Measurements from ENCODE around the gene PLXNB3. TPM values are rescaled to one million over a fixed set of nuclear protein-coding genes. Genes with fewer than 3 reads are reported as not detected.
"Not testable (repeated sequence)": the region's sequence is repeated elsewhere in the genome, so short reads cannot be mapped to it uniquely, and the experiment has no call there.

The PLXNB3 gene
- total RNA-seq, 1 donor from 2014 or later = 10.3 TPM

- no peak for DNase-seq (ENCODE audit: low read depth)
Observed at GRCh38 chrX:153814591-153815315, 50.7 kb downstream of the PLXNB3 start.

- DNase-seq (ENCODE audit: low read depth) = no peak
Observed at GRCh38 chrX:153816831-153817690, 53.0 kb downstream of the PLXNB3 start.

DNA sequence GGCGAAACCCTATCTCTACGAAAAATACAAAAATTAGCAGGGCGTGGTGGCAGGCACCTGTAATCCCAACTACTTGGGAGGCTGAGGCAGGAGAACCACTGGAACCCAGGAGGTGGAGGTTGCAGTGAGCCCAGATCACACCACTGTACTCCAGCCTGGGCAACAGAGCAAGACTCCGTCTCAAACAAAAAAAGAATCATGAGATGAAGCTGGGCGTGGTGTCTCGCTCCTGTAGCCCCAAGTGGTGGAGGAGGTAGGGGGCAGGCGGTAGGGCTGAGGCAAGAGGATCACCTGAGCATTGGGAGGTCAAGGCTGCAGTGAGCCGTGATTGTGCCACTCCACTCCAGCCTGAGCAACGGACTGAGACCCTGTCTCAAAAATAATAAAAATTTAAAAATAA lies 54.0 kb downstream of the PLXNB3 start:
- DNase-seq (ENCODE audit: low read depth) = not testable (repeated sequence)

GRCh38 chrX:153818571-153819383 lies 54.7 kb downstream of the PLXNB3 start:
- DNase-seq (ENCODE audit: low read depth) = no peak

- DNase-seq (ENCODE audit: low read depth) = no peak
Observed at GRCh38 chrX:153819384-153820040, 55.5 kb downstream of the PLXNB3 start.

DNA sequence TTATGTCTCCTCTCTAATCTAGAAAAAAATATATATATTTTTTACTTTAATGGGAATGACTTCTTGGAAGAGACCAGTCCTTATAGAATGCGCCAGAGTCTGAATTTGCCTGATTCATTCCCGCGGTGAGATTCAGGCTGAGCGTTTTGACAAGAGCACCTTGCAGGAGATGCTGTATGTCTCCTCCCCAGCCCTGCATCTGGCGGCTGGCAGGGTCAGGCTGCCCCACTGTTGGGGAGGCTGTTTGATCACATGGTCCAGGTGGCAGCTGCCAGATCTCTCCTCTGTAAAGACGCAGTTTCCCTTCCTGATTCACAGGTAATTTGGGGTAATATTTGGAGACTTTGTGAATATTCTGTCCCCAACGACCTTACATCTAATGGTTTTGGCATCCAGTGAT lies 56.6 kb downstream of the PLXNB3 start:
- no peak for DNase-seq (ENCODE audit: low read depth)

DNA sequence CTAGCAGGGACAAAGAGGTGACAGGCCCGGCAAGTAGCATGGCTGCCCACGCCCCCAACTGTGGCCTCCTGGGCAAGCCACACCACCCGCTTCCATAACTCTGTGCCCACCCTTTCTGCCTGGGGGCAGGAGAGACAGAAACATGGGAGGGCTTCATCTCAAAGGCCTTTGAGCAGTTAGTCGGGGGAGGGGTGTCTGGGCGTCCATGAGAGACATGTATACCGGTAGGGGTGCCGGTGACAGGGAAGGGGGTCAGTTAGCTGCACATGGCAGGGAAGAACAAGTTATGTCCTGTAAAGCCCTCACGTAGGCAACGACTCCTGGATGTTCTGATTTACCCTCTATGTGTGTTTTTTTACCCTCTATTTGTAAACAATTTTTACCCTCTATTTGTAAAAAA lies 57.0 kb downstream of the PLXNB3 start:
- DNase-seq (ENCODE audit: low read depth) = no peak

DNA sequence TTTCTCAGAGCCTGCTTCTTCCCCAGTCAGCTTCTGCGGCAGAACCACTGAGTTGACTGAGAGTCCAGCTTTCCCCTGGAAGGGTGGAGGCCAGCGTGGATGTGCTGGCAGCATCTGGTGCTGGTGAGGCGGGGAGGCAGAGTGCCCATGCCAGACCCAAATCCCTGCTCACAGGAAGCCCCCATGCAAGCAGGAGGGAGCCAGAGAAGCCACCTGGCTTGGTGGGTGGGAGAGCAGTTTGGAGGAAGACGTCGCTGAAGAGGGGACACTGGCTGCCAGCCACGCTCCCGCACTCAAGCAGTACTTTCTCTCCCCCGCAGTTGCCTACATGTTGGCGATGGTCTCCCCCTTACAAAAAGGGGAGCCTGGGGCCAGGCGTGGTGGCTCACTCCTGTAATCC lies 60.3 kb downstream of the PLXNB3 start:
- no peak for DNase-seq (ENCODE audit: low read depth)

DNA sequence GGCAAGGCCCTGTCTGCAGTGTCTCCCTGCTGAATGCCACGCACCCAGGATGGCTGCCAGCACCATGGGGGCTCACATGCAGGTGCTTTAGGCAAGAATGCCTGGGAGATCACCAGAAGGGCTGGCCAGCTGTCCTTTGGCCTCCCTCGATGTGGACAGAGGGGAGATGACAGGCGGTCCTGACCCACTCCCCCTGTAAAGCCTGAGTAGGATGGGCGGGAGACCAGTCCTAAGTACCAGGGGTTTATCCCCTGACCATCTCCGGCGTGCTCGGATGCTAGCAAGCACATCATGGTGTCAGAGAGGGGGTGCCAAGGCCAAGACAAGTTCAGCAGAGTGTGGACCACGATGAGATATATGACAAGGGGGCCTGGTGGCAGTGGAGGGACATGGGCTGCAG lies 61.0 kb downstream of the PLXNB3 start:
- DNase-seq (ENCODE audit: low read depth) = no peak

Other genes with a start within 250 kb of the PLXNB3 start
- gene ATP2B3, start 246.6 kb upstream of the PLXNB3 start, total RNA-seq = 0.05 TPM in 1 of 2 replicates, not detected in the other
- gene CCNQ, start 165.1 kb upstream of the PLXNB3 start, total RNA-seq = 13.9 and 42.2 TPM in 2 replicates
- 1.1 TPM in 1 of 2 replicates, not detected in the other for gene DUSP9, start 117.0 kb upstream of the PLXNB3 start, total RNA-seq
- 0.75 TPM in 1 of 2 replicates, not detected in the other for gene PNCK, start 90.4 kb upstream of the PLXNB3 start, total RNA-seq
- gene SLC6A8, start 76.3 kb upstream of the PLXNB3 start, total RNA-seq = 9.2 and 80.4 TPM in 2 replicates
- 233 and 273 TPM in 2 replicates for gene BCAP31, start 39.9 kb upstream of the PLXNB3 start, total RNA-seq
- 10.6 and 22.3 TPM in 2 replicates for gene ABCD1, start 39.4 kb upstream of the PLXNB3 start, total RNA-seq
- gene SRPK3, start 16.8 kb downstream of the PLXNB3 start, total RNA-seq = 0.17 and 0.25 TPM in 2 replicates
- 71.7 and 80.9 TPM in 2 replicates for gene IDH3G, start 30.1 kb downstream of the PLXNB3 start, total RNA-seq
- gene SSR4, start 30.4 kb downstream of the PLXNB3 start, total RNA-seq = 59.6 and 140 TPM in 2 replicates
- gene PDZD4, start 66.3 kb downstream of the PLXNB3 start, total RNA-seq = under 0.01 and 0.30 TPM in 2 replicates
- gene L1CAM, start 121.9 kb downstream of the PLXNB3 start, total RNA-seq = 88.0 and 623 TPM in 2 replicates
- gene AVPR2, start 140.4 kb downstream of the PLXNB3 start, total RNA-seq = 0.70 and 1.0 TPM in 2 replicates
- gene ARHGAP4, start 162.0 kb downstream of the PLXNB3 start, total RNA-seq = 11.8 and 19.3 TPM in 2 replicates
- gene NAA10, start 170.8 kb downstream of the PLXNB3 start, total RNA-seq = 51.8 and 52.8 TPM in 2 replicates
- gene RENBP, start 180.4 kb downstream of the PLXNB3 start, total RNA-seq = 1.9 and 3.6 TPM in 2 replicates
- 11.6 and 34.7 TPM in 2 replicates for gene HCFC1, start 207.6 kb downstream of the PLXNB3 start, total RNA-seq
- gene TMEM187, start 208.5 kb downstream of the PLXNB3 start, total RNA-seq = 5.4 and 8.3 TPM in 2 replicates

All from renal cortical epithelial cell (primary cell).